ENCODE data around the gene SSBP3. TPM values are rescaled to one million over a fixed set of nuclear protein-coding genes. Genes with fewer than 3 reads are reported as not detected.

Gene SSBP3
- total RNA-seq, 2 donors from 2014 or later, result 40.3 to 56.3 TPM

GRCh38 chr1:54274881-54275280 lies 131.3 kb downstream of the SSBP3 start:
- Mint-ChIP-seq H3K27ac (peak overlapping the region; percentile 91), H3K9me3 (no peaks in the 10 kb centered on the region), H3K36me3 (ENCODE audit: low read depth) (peaks cover 5% of the 10 kb centered on the region), H3K4me1 (peaks cover 12% of the 10 kb centered on the region), H3K27me3 (no peaks in the 10 kb centered on the region), H3K4me3 (no peak overlapping the region)
- no peak for ATAC-seq (replicated peaks)

- H3K27me3 Mint-ChIP-seq, result no peaks in the 10 kb centered on the region
- peaks cover 10% of the 10 kb centered on the region for H3K4me1 Mint-ChIP-seq
- H3K36me3 Mint-ChIP-seq (ENCODE audit: low read depth), result peaks cover 4% of the 10 kb centered on the region
- peak overlapping the region; percentile 91 for H3K27ac Mint-ChIP-seq
- ATAC-seq (replicated peaks), result no peak
- H3K9me3 Mint-ChIP-seq, result no peaks in the 10 kb centered on the region
- no peak overlapping the region for H3K4me3 Mint-ChIP-seq
These were observed 131.7 kb downstream of the SSBP3 start for GRCh38 chr1:54274448-54274847.

- Mint-ChIP-seq H3K27ac (no peak overlapping the region), H3K4me3 (no peak overlapping the region), H3K27me3 (no peaks in the 10 kb centered on the region), H3K36me3 (ENCODE audit: low read depth) (peaks cover 4% of the 10 kb centered on the region), H3K9me3 (no peaks in the 10 kb centered on the region), H3K4me1 (peaks cover 10% of the 10 kb centered on the region)
- no peak for ATAC-seq (replicated peaks)
These were observed 132.4 kb downstream of the SSBP3 start for GRCh38 chr1:54273795-54274163.

GRCh38 chr1:54273092-54273794 lies 133.0 kb downstream of the SSBP3 start:
- H3K27me3 Mint-ChIP-seq, result no peaks in the 10 kb centered on the region
- peaks cover 10% of the 10 kb centered on the region for H3K4me1 Mint-ChIP-seq
- H3K36me3 Mint-ChIP-seq (ENCODE audit: low read depth), result peaks cover 4% of the 10 kb centered on the region
- H3K4me3 Mint-ChIP-seq, result no peak overlapping the region
- H3K27ac Mint-ChIP-seq, result peak overlapping the region; percentile 59
- H3K9me3 Mint-ChIP-seq, result no peaks in the 10 kb centered on the region
- no peak for ATAC-seq (replicated peaks)

GRCh38 chr1:54272772-54273091 lies 133.5 kb downstream of the SSBP3 start:
- peak overlapping the region; percentile 59 for H3K27ac Mint-ChIP-seq
- H3K4me1 Mint-ChIP-seq, result peaks cover 10% of the 10 kb centered on the region
- peaks cover 4% of the 10 kb centered on the region for H3K36me3 Mint-ChIP-seq (ENCODE audit: low read depth)
- no peak overlapping the region for H3K4me3 Mint-ChIP-seq
- H3K27me3 Mint-ChIP-seq, result no peaks in the 10 kb centered on the region
- no peaks in the 10 kb centered on the region for H3K9me3 Mint-ChIP-seq
- ATAC-seq (replicated peaks), result no peak

- Mint-ChIP-seq H3K4me1 (peaks cover 5% of the 10 kb centered on the region), H3K27ac (peak overlapping the region; percentile 59), H3K9me3 (no peaks in the 10 kb centered on the region), H3K4me3 (no peak overlapping the region), H3K36me3 (ENCODE audit: low read depth) (peaks cover 4% of the 10 kb centered on the region), H3K27me3 (no peaks in the 10 kb centered on the region)
- no peak for ATAC-seq (replicated peaks)
These were observed 134.1 kb downstream of the SSBP3 start for GRCh38 chr1:54272134-54272533.

GRCh38 chr1:54271341-54271740 lies 134.9 kb downstream of the SSBP3 start:
- no peaks in the 10 kb centered on the region for H3K9me3 Mint-ChIP-seq
- no peaks in the 10 kb centered on the region for H3K27me3 Mint-ChIP-seq
- no peak for ATAC-seq (replicated peaks)
- no peaks in the 10 kb centered on the region for H3K36me3 Mint-ChIP-seq (ENCODE audit: low read depth)
- H3K4me3 Mint-ChIP-seq, result no peak overlapping the region
- H3K27ac Mint-ChIP-seq, result no peak overlapping the region
- H3K4me1 Mint-ChIP-seq, result no peaks in the 10 kb centered on the region

GRCh38 chr1:54270543-54270942 lies 135.7 kb downstream of the SSBP3 start:
- Mint-ChIP-seq H3K27me3 (no peaks in the 10 kb centered on the region), H3K27ac (peak overlapping the region; percentile 12)

GRCh38 chr1:54268762-54269297 lies 137.4 kb downstream of the SSBP3 start:
- no peak overlapping the region for H3K4me3 Mint-ChIP-seq
- no peaks in the 10 kb centered on the region for H3K4me1 Mint-ChIP-seq
- ATAC-seq (replicated peaks), result no peak
- H3K36me3 Mint-ChIP-seq (ENCODE audit: low read depth), result no peaks in the 10 kb centered on the region
- H3K27me3 Mint-ChIP-seq, result no peaks in the 10 kb centered on the region
- peak overlapping the region; percentile 75 for H3K27ac Mint-ChIP-seq
- no peaks in the 10 kb centered on the region for H3K9me3 Mint-ChIP-seq

More at GRCh38 chr1:54270543-54270942, 135.7 kb downstream of the SSBP3 start:
- no peak overlapping the region for H3K4me3 Mint-ChIP-seq
- H3K36me3 Mint-ChIP-seq (ENCODE audit: low read depth), result no peaks in the 10 kb centered on the region
- no peaks in the 10 kb centered on the region for H3K9me3 Mint-ChIP-seq
- H3K4me1 Mint-ChIP-seq, result no peaks in the 10 kb centered on the region
- ATAC-seq (replicated peaks), result no peak

GRCh38 chr1:54267815-54268761 lies 138.1 kb downstream of the SSBP3 start:
- Mint-ChIP-seq H3K9me3 (no peaks in the 10 kb centered on the region), H3K4me1 (no peaks in the 10 kb centered on the region), H3K36me3 (ENCODE audit: low read depth) (no peaks in the 10 kb centered on the region), H3K4me3 (no peak overlapping the region), H3K27ac (no peak overlapping the region), H3K27me3 (no peaks in the 10 kb centered on the region)
- ATAC-seq (replicated peaks), result no peak

- no peaks in the 10 kb centered on the region for H3K36me3 Mint-ChIP-seq (ENCODE audit: low read depth)
- no peak overlapping the region for H3K4me3 Mint-ChIP-seq
- no peaks in the 10 kb centered on the region for H3K9me3 Mint-ChIP-seq
- H3K4me1 Mint-ChIP-seq, result no peaks in the 10 kb centered on the region
- H3K27ac Mint-ChIP-seq, result no peak overlapping the region
- no peaks in the 10 kb centered on the region for H3K27me3 Mint-ChIP-seq
- ATAC-seq (replicated peaks), result no peak
These were observed 139.3 kb downstream of the SSBP3 start for GRCh38 chr1:54266908-54267307.

GRCh38 chr1:54266195-54266594 lies 140.0 kb downstream of the SSBP3 start:
- H3K9me3 Mint-ChIP-seq, result no peaks in the 10 kb centered on the region
- no peak overlapping the region for H3K4me3 Mint-ChIP-seq
- H3K4me1 Mint-ChIP-seq, result no peaks in the 10 kb centered on the region
- H3K27me3 Mint-ChIP-seq, result no peaks in the 10 kb centered on the region
- H3K27ac Mint-ChIP-seq, result no peak overlapping the region
- H3K36me3 Mint-ChIP-seq (ENCODE audit: low read depth), result no peaks in the 10 kb centered on the region
- ATAC-seq (replicated peaks), result no peak

GRCh38 chr1:54265659-54266058 lies 140.5 kb downstream of the SSBP3 start:
- ATAC-seq (replicated peaks), result no peak
- no peaks in the 10 kb centered on the region for H3K4me1 Mint-ChIP-seq

GRCh38 chr1:54265126-54265525 lies 141.1 kb downstream of the SSBP3 start:
- H3K9me3 Mint-ChIP-seq, result no peaks in the 10 kb centered on the region
- no peaks in the 10 kb centered on the region for H3K27me3 Mint-ChIP-seq
- no peak for ATAC-seq (replicated peaks)
- no peak overlapping the region for H3K4me3 Mint-ChIP-seq
- H3K36me3 Mint-ChIP-seq (ENCODE audit: low read depth), result no peaks in the 10 kb centered on the region
- H3K4me1 Mint-ChIP-seq, result no peaks in the 10 kb centered on the region
- H3K27ac Mint-ChIP-seq, result peak overlapping the region; percentile 48

More at GRCh38 chr1:54265659-54266058, 140.5 kb downstream of the SSBP3 start:
- Mint-ChIP-seq H3K4me3 (no peak overlapping the region), H3K36me3 (ENCODE audit: low read depth) (no peaks in the 10 kb centered on the region), H3K27me3 (no peaks in the 10 kb centered on the region), H3K27ac (peak overlapping the region; percentile 48), H3K9me3 (no peaks in the 10 kb centered on the region)

Data from activated T-helper 17 cell treated with anti-CD3 and anti-CD28 coated beads, Interleukin-2, amount 50 U/mL, for 72 hours (primary cell).